HL-60 (cell line): ENCODE results near the gene TMEM163.

ENCODE experiments used
- CTCF ChIP-seq: IDR thresholded peaks from one replicate; pipeline ENCODE4 v1.5.1; 2011; ENCODE audit warnings: low read length, control low read depth, inconsistent platforms; ENCODE audit not compliant: insufficient read depth
- GABPA ChIP-seq: IDR thresholded peaks from 2 replicates; pipeline ENCODE4 v1.6.1; 2012; ENCODE audit warnings: low read depth
- POLR2AphosphoS5 ChIP-seq: IDR thresholded peaks from 2 replicates; pipeline ENCODE4 v1.6.1; 2012; ENCODE audit warnings: low read depth
- TF ChIP-seq, protein P1 (sequence below): IDR thresholded peaks from 2 replicates; pipeline ENCODE4 v1.6.1; 2012; ENCODE audit warnings: low read depth; ENCODE audit not compliant: insufficient replicate concordance

DNA sequence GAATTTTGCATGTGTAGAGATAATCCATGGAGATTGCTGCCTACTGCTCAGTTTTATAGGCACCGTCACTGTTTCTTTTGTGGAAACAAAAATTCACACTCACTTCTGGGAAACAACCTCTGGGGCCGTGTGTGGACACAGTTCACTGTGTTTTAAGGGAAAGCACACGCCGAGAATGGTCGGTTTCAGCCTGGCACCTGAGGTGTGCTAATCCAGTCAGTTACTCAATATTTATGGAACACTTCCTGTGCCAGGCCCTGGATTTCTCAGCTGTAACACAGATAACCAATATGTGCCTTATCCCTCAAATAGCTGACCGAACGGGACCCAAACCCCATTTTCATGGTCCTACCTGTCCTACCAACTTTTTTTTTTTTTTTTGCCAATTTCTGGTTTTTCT is 285.3 kb downstream of the TMEM163 start:
- TF ChIP-seq CTCF (no peak), POLR2AphosphoS5 (no peak), GABPA (no peak)
- TF ChIP-seq, protein P1, sequence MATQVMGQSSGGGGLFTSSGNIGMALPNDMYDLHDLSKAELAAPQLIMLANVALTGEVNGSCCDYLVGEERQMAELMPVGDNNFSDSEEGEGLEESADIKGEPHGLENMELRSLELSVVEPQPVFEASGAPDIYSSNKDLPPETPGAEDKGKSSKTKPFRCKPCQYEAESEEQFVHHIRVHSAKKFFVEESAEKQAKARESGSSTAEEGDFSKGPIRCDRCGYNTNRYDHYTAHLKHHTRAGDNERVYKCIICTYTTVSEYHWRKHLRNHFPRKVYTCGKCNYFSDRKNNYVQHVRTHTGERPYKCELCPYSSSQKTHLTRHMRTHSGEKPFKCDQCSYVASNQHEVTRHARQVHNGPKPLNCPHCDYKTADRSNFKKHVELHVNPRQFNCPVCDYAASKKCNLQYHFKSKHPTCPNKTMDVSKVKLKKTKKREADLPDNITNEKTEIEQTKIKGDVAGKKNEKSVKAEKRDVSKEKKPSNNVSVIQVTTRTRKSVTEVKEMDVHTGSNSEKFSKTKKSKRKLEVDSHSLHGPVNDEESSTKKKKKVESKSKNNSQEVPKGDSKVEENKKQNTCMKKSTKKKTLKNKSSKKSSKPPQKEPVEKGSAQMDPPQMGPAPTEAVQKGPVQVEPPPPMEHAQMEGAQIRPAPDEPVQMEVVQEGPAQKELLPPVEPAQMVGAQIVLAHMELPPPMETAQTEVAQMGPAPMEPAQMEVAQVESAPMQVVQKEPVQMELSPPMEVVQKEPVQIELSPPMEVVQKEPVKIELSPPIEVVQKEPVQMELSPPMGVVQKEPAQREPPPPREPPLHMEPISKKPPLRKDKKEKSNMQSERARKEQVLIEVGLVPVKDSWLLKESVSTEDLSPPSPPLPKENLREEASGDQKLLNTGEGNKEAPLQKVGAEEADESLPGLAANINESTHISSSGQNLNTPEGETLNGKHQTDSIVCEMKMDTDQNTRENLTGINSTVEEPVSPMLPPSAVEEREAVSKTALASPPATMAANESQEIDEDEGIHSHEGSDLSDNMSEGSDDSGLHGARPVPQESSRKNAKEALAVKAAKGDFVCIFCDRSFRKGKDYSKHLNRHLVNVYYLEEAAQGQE, result no peak
